Measurements from ENCODE around the gene CHST15.
"Not testable (repeated sequence)": the region's sequence is repeated elsewhere in the genome, so short reads cannot be mapped to it uniquely, and the experiment has no call there.

CHST15 gene

DNA sequence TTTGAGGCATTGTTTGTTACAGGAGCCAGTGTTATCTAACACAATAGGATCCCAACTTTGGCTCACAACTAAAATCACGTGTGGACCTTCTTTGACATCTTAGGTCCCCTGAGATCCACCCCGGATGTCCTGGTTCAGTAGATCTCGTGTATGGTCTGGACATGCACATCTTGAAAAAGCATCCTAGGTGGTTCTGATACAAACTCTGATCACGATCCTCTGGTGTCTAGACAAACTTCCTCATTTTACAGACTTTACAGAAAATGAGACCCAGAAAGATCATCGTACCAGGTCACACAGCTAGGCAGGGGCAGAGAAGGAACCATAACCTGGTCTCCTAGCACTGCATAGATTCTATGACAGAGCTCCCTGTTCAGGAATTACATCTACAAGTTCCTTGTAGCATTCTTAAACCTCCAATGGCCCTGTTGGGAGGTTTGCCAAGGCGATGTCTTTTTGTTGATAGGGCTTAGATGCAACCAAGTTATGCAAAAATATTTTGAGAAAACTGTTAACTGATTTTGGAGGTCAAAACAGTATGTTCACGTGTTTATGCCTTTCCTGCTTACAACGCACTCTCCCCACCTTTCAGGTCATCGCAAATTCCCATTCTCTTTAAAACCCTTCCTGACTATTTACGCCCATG is 30.8 kb upstream of the CHST15 start:
- no peak for DNase-seq (ENCODE audit: low read depth in 1 of 2, low spot score in 1 of 2)

DNA sequence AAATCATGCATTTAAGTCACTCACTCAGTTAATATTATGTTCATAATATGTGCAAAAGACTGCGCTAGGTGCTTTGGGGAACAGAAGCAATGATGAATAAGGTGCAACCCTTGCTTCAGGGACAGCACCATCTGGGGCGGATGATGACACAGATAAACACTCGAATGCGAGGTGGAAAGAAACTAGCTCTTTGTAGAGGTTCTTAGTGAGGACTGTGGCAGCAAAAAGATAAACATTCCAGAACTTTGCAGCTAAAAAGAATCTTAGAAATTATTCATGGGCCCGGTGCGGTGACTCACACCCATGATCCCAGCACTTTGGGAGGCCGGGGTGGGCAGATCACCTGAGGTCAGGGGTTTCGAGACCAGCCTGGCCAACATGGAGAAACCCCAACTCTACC is 29.8 kb upstream of the CHST15 start:
- no peak for DNase-seq (ENCODE audit: low read depth in 1 of 2, low spot score in 1 of 2)

DNA sequence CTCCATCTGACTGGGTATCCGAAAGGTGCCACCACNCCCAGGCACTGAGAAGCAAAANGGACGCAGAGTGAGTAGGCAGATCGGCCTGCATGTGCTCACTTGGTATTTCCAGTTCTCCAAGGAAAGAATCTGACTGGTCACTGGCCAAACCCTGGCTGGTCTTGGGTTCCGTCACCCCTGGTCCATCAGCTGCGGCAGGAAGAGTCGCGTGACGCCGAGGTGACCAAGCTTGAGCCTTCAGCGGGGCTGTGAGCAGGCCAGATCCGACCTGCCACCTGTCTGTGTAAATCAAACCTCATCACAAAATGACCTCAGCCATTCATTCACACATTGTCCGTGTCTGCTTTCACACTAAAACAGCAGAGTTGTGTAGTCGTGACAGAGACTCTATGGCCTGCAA is 28.8 kb upstream of the CHST15 start:
- no peak for DNase-seq (ENCODE audit: low read depth in 1 of 2, low spot score in 1 of 2)

DNA sequence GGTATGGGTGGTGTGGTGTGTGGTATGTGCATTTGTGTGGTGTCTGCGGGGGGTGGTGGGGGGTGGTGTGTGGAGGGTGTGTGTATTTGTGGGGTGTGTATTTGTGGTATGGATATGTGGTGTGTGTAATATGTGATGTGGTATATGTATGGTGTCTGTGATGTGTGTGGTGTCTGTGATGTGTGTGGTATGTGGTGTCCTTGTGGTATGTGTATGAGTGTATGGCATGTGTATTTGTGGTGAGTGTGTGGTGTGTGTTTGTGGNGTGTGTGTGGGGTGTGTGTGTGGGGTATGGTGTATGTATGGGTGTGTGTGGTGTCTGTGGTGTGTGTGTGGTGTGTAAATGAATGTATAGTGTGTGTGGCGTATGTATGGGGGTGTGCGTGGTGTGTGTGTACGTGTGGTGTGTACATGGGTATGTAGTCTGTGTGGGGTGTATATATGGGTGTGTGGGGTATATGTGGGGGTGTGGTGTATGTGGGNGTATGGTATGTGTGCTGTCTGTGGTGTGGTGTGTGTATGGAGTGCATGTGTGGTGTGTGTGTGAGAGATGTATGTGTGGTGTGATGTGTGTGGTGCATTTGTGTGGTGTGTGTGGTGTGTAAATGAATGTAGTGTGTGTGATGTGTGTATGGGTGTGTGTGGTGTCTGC is 27.1 kb upstream of the CHST15 start:
- no peak for DNase-seq (ENCODE audit: low read depth in 1 of 2, low spot score in 1 of 2)

DNA sequence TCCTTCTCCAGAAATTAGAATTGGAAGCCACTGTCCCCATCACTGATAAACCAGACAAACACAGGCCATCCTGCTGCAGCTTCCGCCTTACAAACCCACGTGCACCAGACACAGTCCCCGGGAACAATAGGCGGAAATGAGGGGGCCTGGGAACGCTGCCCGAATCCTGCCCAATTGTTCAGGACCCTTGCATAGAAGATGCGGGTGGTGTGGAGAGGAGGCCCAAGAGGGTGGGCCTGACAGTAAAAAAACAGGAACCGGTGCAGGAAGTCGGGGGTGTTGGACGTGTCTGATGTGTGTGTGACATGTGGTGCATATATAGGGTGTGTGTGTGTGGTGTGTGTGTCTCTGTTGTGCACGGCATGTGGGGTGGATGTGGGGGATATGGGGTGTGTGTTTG is 26.5 kb upstream of the CHST15 start:
- DNase-seq (ENCODE audit: low read depth in 1 of 2, low spot score in 1 of 2), result no peak

DNA sequence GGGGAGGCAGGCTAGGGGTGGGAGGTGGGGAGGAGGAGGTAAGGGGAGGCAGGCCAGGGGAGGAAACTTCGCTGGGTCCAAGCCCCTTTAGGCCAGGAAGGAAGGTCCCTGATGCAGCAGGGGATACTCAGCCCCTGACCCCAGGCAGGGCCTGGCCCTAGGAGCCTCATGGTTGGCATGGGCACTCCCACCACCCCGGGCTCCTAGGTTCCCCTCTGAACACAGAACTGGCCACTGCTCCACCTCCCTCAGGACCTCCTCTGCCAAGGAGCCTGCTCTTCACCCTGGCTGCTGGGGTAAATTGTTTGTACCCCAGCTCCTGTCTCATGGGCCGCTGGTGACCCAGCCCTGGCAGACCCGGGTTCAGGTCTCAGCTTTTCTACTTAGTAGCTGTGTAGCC is 25.8 kb upstream of the CHST15 start:
- no peak for DNase-seq (ENCODE audit: low read depth in 1 of 2, low spot score in 1 of 2)

DNA sequence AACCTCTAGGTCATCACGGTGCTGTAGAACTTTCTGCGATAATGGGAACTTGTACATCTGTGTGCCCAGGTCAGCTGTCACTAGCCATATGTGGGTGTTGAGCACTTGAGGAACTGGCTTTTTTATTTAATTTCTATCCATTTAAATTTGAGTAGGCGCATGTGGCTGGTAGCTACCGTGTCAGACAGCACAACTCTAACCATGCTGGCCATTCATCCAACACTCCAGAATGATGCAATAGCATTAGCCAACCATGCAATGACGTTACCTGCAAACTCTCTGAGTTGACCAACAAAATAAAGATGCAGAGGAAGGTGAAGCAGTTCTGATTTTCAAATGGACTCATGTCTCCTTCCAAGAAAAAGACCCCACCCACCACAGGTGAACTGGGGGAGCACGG is 24.4 kb upstream of the CHST15 start:
- no peak for DNase-seq (ENCODE audit: low read depth in 1 of 2, low spot score in 1 of 2)

DNA sequence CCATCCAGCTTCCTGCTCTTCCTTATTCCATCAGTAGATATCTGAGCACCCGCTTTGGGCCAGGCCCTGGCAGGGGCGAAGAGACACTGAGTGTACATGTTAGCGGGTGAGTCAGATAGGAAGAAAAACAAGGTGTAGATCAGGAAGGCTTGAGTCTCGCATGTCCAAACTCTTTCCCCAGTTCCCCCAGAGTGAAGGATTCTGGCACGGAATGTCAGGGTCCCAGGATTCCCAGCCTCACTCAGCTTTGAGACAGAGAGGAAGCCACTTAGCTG is 24.1 kb upstream of the CHST15 start:
- DNase-seq (ENCODE audit: low read depth in 1 of 2, low spot score in 1 of 2), result no peak

DNA sequence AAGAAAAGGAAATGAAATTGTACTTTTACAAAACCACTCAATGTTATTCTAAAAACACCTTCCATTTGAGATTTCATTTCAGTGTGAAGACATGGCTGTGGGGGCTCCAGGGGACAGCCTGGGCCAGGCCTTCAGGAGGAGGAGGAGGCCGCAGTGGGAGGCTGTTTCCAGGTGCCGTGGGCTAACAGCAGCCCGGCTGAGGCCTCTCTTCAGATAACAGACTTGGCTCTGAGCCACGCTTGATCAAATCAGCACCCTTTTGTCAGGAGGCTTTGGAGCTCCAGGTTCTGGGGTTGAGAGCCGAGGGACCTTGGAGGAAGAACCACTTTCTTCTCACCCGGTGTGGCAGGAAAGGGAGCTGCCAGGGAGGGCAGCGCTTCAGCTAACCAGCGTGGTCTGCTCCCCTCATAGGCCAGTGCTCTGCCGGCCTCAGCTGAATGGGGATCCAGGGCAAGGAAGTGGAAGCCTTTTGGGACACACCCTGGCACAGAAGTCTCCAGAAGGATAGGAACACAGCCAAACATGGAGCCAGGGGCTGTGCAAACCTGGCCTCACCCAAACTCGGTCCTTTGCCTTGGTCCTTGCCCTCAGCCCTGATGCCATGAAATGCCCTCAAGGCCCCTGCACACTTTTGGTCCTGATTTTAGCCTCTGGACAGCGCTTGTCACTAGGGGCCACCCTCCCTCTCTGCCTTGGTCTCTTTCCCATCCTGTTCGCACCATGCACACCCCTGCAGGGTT is 23.5 kb upstream of the CHST15 start:
- DNase-seq (ENCODE audit: low read depth in 1 of 2, low spot score in 1 of 2), result no peak

DNA sequence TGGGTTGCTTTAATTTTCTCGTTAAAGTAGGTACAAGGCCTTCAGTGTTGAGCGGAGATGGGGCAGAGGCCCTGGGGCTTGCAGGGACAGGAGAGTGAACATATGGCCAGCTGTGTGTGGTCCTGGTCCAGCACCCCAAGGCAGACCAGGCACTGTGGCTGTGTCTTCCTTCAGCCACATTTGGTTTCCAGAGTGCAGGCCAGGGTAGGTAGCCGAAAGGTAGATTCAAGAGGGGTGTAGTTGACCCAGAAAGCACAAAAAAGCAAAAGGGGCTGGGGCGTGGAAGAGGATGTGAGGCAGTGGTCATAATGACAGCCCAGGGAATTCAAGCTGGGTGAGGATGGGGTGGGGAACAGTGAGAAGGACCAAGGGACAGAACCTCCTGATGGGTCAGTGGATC is 21.3 kb upstream of the CHST15 start:
- no peak for DNase-seq (ENCODE audit: low read depth in 1 of 2, low spot score in 1 of 2)

DNA sequence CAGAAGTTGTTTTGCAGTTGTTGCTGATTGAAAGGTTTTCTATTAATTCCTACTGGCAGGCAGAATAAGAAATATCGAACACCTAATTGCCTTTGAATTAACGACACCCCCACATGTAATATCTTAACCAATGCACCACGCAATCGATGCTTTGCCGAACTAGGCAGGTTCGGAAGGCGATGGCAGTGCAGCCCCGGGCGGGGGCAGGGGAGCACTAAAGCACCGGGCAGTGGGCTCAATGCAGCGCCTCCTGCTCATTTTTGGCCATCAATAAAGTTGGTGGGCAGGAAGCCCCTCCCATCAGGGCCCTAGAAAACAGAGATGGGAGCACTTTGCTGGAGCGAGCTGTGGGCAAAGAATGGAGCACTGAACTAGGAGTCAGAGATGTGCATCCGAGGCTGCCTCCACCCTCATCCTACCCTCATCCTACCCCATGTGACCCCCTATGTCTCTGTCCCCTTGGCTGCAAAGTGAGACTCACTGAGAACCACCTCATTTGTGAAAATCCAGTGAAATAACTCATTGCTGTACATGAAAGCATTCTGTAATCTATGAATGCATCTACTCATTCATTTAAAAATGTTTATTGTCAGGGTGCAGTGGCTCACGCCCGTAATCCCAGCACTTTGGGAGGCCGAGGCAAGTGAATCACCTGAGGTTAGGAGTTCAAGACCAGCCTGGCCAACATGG is 19.6 kb upstream of the CHST15 start:
- no peak for DNase-seq (ENCODE audit: low read depth in 1 of 2, low spot score in 1 of 2)

DNA sequence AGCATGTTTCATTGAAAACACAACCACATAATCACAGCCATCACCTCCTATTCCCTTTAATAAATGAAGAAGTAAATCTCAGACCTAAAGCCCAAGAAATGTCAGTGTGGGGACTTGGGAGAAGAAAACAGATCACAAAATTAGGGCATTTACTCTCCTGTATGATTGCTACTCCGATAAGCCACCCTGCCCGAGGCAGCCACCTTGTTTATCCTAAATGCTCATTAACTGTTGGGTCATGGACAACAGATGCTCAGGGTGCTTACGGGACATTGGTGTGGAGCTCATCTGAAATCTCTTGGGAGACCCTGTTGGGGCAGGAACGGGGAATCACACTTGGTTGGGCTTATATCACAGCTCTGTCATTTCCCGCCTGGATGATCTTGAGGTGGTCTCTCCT is 17.5 kb upstream of the CHST15 start:
- no peak for DNase-seq (ENCODE audit: low read depth in 1 of 2, low spot score in 1 of 2)

DNA sequence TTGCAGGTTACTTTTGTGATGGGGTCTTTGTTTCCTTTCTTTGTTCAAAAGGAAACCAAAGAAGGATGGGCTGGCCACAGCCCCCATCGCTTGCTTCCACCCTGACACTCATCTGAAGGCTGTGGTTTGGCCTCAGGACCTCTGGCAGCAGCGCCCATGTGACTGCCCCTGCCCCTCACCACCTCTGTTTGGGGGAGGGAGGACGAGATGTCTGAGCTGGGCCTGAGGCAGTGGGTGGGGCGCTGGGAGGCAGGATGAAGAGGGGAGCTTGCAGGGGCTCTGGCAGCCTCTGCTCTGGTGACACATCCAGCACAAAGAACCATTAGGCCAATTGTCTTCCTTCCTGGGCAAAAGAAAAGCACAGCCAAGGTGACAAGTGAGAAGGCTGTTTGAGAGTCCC is 15.9 kb upstream of the CHST15 start:
- DNase-seq (ENCODE audit: low read depth in 1 of 2, low spot score in 1 of 2), result no peak

DNA sequence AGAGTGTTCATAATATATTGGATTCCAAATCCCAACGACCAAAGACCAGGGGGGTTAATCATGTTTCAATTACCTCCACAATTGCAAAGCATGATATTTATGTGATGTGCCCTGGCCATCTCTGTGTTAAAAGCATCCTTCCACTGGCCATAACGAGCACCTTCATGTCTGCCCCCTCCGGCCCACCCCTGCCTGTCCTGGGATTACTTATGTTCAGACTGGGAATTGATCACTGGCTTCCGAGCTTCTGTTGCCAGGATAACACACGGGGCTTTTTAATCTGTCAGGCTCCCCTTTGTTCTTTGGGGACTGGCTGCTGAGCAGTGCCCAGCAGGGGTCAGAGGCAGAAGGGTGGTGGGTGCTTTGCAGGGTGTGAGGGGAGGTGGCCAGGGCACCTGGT is 13.7 kb upstream of the CHST15 start:
- no peak for DNase-seq (ENCODE audit: low read depth in 1 of 2, low spot score in 1 of 2)

DNA sequence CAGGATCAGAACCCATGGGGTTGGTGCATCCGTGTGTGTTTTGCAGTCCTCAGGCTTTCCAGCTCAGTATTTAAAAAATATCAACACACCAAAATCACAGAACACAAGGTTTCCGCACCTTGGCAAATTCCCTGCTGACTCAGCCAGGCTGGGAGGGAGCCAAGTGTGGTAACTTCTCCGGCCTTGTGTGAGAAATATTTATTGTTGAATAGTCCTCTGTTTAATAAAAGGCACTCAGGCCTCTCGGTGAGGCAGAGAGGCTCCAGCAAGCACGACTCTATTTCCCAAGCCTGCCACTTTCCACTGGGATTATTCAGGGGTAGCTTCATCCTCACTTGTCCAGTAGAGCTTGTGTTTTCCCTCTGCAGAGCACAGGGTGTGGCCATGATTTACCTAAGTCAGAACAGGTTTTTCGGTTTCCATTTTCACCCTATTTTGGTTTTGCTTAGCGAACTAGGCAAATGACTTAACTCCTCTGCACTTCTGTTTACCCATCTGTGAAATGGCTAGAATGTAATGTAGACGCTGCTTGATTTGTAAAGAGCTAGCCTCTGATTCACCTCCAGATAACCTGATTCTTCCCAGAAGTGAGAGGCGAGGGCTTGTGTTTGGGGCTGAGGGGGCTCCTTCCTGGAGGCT is 13.0 kb upstream of the CHST15 start:
- no peak for DNase-seq (ENCODE audit: low read depth in 1 of 2, low spot score in 1 of 2)

DNA sequence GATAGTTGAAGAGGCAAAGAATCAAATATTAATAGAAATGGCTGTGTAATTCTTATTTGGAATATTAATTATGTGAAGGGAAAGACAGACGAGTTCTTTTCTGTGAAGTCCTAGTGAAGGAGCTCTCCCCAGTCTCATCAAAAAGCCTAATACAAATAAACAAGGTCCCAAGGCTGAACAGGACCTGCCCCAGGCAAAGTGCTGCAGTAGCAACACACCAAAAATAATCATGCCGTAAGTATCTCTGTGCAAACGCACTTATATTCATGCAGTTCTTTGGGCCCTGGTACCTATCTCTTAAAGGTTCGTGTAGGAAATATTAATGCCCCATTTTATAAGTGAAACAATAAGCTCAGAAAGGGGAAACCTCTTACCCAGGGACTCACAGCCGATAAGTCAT is 12.2 kb upstream of the CHST15 start:
- no peak for DNase-seq (ENCODE audit: low read depth in 1 of 2, low spot score in 1 of 2)

DNA sequence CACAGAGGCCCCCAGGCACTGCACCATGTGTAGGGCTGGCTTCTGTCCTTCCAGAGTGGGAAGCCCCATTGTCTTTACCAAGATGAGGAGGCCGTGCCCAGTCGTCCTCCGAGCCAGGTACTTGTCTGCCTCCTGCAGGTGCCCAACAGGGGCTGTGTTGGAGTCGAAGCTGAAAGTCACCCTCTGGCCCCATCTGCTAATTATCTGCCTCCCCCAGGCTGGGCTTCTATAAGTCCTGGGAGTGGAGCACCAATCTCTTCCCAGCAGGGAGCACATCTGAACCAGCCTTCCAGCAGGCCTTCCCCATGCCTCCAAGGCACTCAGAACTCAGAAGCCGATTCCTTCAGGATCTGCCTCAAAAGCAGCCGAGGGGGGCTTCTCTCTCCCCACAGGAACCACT is 11.6 kb upstream of the CHST15 start:
- no peak for DNase-seq (ENCODE audit: low read depth in 1 of 2, low spot score in 1 of 2)

DNA sequence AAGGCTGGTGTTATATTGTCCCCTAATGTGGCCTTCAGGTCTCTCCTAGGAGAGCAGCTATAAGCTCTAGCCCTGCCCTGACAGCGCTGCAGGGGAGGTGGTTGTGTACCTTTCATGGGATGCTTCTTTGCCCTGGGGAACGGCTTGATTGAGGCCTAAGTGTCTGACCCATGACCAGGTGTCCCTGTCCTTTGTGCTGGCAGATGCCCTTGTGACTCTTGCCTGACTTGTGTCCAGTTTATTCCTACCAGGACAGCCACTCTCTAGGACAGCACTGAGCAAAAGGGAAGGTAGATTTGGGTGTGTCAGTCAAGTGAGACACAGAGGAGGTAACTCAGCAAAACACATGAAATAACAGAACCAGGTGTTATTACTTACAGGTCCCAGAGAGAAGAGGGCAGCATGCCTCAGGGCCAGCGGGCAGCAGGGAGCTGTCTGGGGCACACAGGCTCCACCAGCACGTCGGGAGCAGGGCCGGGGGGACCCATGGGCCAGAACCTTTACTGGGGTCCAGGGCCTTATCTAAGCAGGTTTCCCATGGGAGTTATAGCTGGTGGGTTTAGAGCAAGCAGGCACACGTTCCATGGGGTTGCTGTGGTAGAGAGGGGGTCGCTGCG is 10.7 kb upstream of the CHST15 start:
- DNase-seq (ENCODE audit: low read depth in 1 of 2, low spot score in 1 of 2), result no peak

DNA sequence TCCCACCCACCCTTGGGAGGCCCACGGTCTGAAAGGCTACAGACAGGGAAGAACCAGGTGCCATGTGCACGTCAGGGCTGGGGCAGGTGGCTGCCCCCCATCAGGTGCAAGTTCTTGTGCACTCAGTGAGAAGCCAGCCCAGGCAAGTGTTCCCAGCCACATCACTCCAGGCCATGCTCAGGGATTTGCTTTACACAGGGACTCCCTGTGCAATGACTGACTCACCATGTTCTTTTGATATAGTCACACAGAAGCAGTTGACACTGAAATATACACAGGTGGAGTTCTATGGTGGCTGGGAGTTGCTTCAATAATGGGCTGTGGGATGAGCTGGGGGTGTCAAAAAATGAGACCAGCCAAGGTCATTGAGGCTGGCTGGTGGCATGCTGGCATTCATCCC is 8.0 kb upstream of the CHST15 start:
- no peak for DNase-seq (ENCODE audit: low read depth in 1 of 2, low spot score in 1 of 2)

DNA sequence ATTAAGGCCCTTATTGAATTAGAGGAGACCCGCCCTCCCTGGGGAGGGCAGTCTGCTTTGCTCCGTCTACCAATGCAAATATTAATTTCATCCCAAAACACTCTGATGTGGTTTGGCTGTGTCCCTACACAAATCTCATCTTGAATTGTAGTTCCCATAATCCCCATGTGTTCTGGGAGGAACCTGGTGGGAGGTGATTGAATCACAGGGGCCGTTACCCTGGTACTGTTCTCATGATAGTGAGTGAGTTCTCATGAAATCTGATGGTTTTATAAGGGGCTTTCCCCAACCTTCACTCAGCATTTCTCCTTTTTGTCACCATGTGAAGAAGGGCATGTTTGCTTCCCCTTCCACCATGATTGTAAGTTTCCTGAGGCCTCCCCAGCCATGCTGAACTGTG is 7.3 kb upstream of the CHST15 start:
- not testable (repeated sequence) for DNase-seq (ENCODE audit: low read depth in 1 of 2, low spot score in 1 of 2)

DNA sequence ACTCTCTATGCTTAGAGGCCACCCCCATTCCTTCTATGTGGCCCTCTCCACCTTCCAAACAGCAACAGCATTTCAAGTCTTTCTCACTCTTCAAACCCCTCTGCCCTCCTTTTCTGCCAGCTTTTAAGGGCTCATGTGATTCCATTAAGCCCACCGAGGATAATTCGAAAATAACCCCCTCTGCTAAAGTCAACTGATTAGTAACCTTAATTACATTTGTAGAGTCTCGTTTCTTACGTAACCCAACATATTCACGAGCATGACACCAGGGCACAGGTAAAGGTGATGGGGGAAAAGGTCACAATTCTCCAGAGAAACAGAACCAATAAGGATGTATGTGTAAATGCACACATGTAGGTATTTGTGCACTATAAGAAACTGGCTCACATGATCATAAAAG is 6.7 kb upstream of the CHST15 start:
- DNase-seq (ENCODE audit: low read depth in 1 of 2, low spot score in 1 of 2), result no peak
